NCI-H2107 treated with DMSO at 0.1 percent for 48 hours (cell line): Measurements from ENCODE around the gene SRSF10.
"Not testable (repeated sequence)": the region's sequence is repeated elsewhere in the genome, so short reads cannot be mapped to it uniquely, and the experiment has no call there.

Experiments
- DNase-seq: peaks from one replicate; lab custom pipeline; 2025; ENCODE audit not compliant: unreplicated experiment; lab: John Stamatoyannopoulos, UW

The SRSF10 gene

GRCh38 chr1:23979881-23980727 is at the start of gene SRSF10:
Gene SRSF10 (minus strand): TSS chr1:23980327. CDS start chr1:23980255, 72 bp downstream.
- DNase-seq: peak; percentile 100

- peak; percentile 68 for DNase-seq
These were observed 47.8 kb upstream of the SRSF10 start for GRCh38 chr1:24027838-24028468.

GRCh38 chr1:24022581-24023361 is 42.6 kb upstream of the SRSF10 start:
- no peak for DNase-seq

GRCh38 chr1:24021403-24022266 is 41.5 kb upstream of the SRSF10 start:
- DNase-seq: no peak

GRCh38 chr1:24020470-24020869 is 40.3 kb upstream of the SRSF10 start:
- DNase-seq: no peak

- no peak for DNase-seq
These were observed 39.9 kb upstream of the SRSF10 start for GRCh38 chr1:24020025-24020424.

GRCh38 chr1:24018611-24019580 is 38.8 kb upstream of the SRSF10 start:
- no peak for DNase-seq

GRCh38 chr1:24015221-24016210 is 35.4 kb upstream of the SRSF10 start:
- DNase-seq: no peak

GRCh38 chr1:24012878-24013277 is 32.8 kb upstream of the SRSF10 start:
- not testable (repeated sequence) for DNase-seq

GRCh38 chr1:24010650-24011049 is 30.5 kb upstream of the SRSF10 start:
- DNase-seq: no peak

- no peak for DNase-seq
These were observed 29.3 kb upstream of the SRSF10 start for GRCh38 chr1:24009406-24009805.

GRCh38 chr1:24008574-24009184 is 28.6 kb upstream of the SRSF10 start:
- peak; percentile 33 for DNase-seq

GRCh38 chr1:24007079-24007478 is 27.0 kb upstream of the SRSF10 start:
- DNase-seq: no peak

- DNase-seq: no peak
These were observed 25.0 kb upstream of the SRSF10 start for GRCh38 chr1:24005163-24005562.

GRCh38 chr1:24004132-24004531 is 24.0 kb upstream of the SRSF10 start:
- DNase-seq: no peak

GRCh38 chr1:24003331-24003972 is 23.3 kb upstream of the SRSF10 start:
- DNase-seq: peak; percentile 99

- DNase-seq: no peak
These were observed 22.6 kb upstream of the SRSF10 start for GRCh38 chr1:24002695-24003094.
